Right lobe of liver (tissue), 4 donors: ENCODE results near the gene RAB38.

Experiments used
- POLR2A ChIP-seq: fragments of 450-650 bp; IDR thresholded peaks from one replicate; pipeline ENCODE4 v1.6.1; 2017; ENCODE audit warnings: antibody characterized with exemption, mild to moderate bottlenecking
- TF ChIP-seq, protein P1 (sequence below), 4 donors: fragments of 200-600 bp in 3 of 4; fragments of 450-650 bp in 1 of 4; IDR thresholded peaks; one replicate each; pipeline versions ENCODE4 v1.5.1 to v1.8.0; 2016 to 2022; ENCODE audit warnings: antibody characterized with exemption in 4 of 4, mild to moderate bottlenecking in 2 of 4
- donor health status: DM: no; HTN: no; CAD: no.
- donor health status: DM: no; HTN: no; CAD: no.
- donor health status: DM: no; HTN: yes; CAD: no.

DNA sequence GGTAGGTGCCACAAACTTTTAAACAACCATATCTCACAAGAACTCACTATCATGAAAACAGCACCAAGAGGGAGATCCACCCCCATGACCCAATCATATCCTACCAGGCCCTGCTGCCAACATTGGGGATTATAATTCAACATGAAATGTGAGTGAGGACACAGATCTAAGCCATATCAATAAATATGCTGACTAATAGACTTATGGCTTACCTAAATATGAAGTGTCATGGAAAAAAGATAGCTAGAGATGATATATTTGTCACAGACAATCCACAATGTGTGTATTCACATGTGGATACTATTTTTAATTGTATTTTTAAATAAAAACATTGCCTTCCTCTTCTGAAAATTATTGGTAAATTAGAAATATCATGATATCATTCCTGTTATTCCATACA lies 38.2 kb upstream of the RAB38 start:
- TF ChIP-seq, protein P1, sequence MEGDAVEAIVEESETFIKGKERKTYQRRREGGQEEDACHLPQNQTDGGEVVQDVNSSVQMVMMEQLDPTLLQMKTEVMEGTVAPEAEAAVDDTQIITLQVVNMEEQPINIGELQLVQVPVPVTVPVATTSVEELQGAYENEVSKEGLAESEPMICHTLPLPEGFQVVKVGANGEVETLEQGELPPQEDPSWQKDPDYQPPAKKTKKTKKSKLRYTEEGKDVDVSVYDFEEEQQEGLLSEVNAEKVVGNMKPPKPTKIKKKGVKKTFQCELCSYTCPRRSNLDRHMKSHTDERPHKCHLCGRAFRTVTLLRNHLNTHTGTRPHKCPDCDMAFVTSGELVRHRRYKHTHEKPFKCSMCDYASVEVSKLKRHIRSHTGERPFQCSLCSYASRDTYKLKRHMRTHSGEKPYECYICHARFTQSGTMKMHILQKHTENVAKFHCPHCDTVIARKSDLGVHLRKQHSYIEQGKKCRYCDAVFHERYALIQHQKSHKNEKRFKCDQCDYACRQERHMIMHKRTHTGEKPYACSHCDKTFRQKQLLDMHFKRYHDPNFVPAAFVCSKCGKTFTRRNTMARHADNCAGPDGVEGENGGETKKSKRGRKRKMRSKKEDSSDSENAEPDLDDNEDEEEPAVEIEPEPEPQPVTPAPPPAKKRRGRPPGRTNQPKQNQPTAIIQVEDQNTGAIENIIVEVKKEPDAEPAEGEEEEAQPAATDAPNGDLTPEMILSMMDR (IDR thresholded peaks at IDR 0.05), result no peak
- no peak for TF ChIP-seq POLR2A
